Left renal cortex interstitium (tissue), 4 donors: ENCODE data around the gene PLEKHG3. TPM values are rescaled to one million over a fixed set of nuclear protein-coding genes. Genes with fewer than 3 reads are reported as not detected.

Experiments used
- DNase-seq, 4 donors: peaks; one replicate each; pipeline ENCODE4 v3.0.0-alpha.2; 2013; ENCODE audit warnings: low read depth in 4 of 4, low spot score in 2 of 4, missing footprints in 1 of 4
- polyA plus RNA-seq, 4 donors: library from polyadenylated mRNA; unstranded; fragments of 120-200 nt; gene quantifications; one replicate each; pipeline ENCODE4 v1.2.1, GENCODE V29; 2013; ENCODE audit not compliant: insufficient read length in 4 of 4

Gene PLEKHG3
- polyA plus RNA-seq, 4 donors: 89.4 to 123 (median 99.0) TPM

- DNase-seq: no peak
Measured at GRCh38 chr14:64725261-64725815, 21.1 kb downstream of the PLEKHG3 start.

- no peak for DNase-seq
Measured at GRCh38 chr14:64725879-64726584, 21.8 kb downstream of the PLEKHG3 start.

GRCh38 chr14:64726585-64726890 is 22.3 kb downstream of the PLEKHG3 start:
- no peak for DNase-seq

GRCh38 chr14:64727551-64728071 is 23.4 kb downstream of the PLEKHG3 start:
- DNase-seq: no peak

GRCh38 chr14:64728106-64728505 is 23.9 kb downstream of the PLEKHG3 start:
- DNase-seq: no peak

- DNase-seq: no peak
Measured at GRCh38 chr14:64728856-64729255, 24.6 kb downstream of the PLEKHG3 start.

GRCh38 chr14:64729386-64730060 is 25.3 kb downstream of the PLEKHG3 start:
- DNase-seq: no peak

- DNase-seq: no peak
Measured at GRCh38 chr14:64730061-64730440, 25.8 kb downstream of the PLEKHG3 start.

GRCh38 chr14:64730681-64731080 is 26.5 kb downstream of the PLEKHG3 start:
- DNase-seq: no peak

GRCh38 chr14:64731141-64731581 is 26.9 kb downstream of the PLEKHG3 start:
- DNase-seq: no peak

- DNase-seq: no peak
Measured at GRCh38 chr14:64732066-64732465, 27.8 kb downstream of the PLEKHG3 start.

- DNase-seq: no peak
Measured at GRCh38 chr14:64732536-64733120, 28.4 kb downstream of the PLEKHG3 start.

- no peak for DNase-seq
Measured at GRCh38 chr14:64733321-64733720, 29.1 kb downstream of the PLEKHG3 start.

- no peak for DNase-seq
Measured at GRCh38 chr14:64733899-64734298, 29.7 kb downstream of the PLEKHG3 start.

- no peak for DNase-seq
Measured at GRCh38 chr14:64734990-64735389, 30.8 kb downstream of the PLEKHG3 start.

GRCh38 chr14:64736271-64737169 is 32.3 kb downstream of the PLEKHG3 start:
- DNase-seq: no peak

- no peak for DNase-seq
Measured at GRCh38 chr14:64737391-64738280, 33.4 kb downstream of the PLEKHG3 start.

- no peak for DNase-seq
Measured at GRCh38 chr14:64738281-64738804, 34.1 kb downstream of the PLEKHG3 start.

- DNase-seq: no peak
Measured at GRCh38 chr14:64741200-64741599, 37.0 kb downstream of the PLEKHG3 start.
